Fibroblast of pulmonary artery (primary cell): ENCODE results near the gene NCCRP1.

Source experiments
- DNase-seq: peaks from one replicate; pipeline ENCODE4 v3.0.0-alpha.2; 2010; ENCODE audit warnings: low read depth
- H3K4me3 ChIP-seq: replicated peaks from 2 replicates; pipeline ENCODE4 v1.5.1; 2011; ENCODE audit warnings: low read depth, mild to moderate bottlenecking, control low read depth, low read length, moderate library complexity
- TF ChIP-seq, protein P1 (sequence below): IDR thresholded peaks from 2 replicates; pipeline ENCODE4 v1.5.1; 2011; ENCODE audit warnings: mild to moderate bottlenecking, control low read depth, low read length, inconsistent platforms; ENCODE audit errors: missing control alignments

The NCCRP1 gene

DNA sequence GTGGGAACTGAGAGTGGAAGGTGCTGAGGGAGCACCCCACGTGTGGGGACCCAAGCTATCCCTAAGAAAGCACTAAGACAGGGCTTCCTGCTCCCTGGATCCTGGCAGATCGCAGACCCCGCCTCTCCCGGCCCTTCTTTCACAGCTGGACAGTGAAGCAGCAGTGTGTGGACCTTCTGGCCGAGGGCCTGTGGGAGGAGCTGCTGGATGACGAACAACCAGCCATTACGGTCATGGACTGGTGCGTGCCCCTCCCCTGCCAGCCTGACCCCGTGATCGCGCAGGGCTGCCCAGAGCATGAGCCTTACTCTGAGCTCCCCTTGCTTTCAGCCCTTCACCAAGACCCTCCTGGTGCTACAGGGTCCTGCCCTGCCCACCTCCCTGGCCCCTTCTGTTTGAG lies 2.3 kb downstream of the NCCRP1 start:
- DNase-seq = peak; percentile 56
- TF ChIP-seq, protein P1, sequence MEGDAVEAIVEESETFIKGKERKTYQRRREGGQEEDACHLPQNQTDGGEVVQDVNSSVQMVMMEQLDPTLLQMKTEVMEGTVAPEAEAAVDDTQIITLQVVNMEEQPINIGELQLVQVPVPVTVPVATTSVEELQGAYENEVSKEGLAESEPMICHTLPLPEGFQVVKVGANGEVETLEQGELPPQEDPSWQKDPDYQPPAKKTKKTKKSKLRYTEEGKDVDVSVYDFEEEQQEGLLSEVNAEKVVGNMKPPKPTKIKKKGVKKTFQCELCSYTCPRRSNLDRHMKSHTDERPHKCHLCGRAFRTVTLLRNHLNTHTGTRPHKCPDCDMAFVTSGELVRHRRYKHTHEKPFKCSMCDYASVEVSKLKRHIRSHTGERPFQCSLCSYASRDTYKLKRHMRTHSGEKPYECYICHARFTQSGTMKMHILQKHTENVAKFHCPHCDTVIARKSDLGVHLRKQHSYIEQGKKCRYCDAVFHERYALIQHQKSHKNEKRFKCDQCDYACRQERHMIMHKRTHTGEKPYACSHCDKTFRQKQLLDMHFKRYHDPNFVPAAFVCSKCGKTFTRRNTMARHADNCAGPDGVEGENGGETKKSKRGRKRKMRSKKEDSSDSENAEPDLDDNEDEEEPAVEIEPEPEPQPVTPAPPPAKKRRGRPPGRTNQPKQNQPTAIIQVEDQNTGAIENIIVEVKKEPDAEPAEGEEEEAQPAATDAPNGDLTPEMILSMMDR = no peak
- H3K4me3 ChIP-seq = no peak overlapping the region

DNA sequence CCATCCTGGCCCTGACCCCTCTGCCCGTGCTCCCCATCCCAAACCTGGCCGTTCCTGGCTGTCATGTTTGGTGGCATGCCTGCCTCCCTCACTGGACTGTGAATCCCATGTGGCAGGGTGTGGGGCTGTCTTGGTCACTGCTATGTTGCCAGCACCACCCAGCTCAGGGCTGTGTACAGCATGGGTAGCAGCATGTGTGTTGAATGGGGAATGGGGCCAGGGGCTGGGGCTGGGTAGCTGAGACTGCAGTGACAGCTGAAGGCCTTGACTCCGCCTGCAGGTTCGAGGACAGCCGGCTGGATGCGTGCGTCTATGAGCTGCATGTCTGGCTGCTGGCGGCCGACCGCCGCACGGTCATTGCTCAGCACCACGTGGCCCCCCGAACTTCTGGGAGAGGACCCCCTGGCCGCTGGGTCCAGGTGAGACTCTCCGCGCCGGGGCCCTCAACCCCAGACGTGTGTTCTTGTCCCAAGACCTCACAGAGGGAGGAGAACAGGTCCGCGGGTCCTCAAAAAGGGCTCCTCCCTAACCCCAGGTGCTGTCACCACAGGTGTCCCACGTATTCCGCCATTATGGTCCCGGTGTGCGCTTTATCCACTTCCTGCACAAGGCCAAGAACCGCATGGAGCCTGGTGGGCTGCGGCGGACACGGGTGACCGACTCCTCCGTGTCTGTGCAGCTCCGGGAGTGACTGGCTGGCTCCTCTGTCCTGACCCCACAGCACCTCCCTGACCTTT lies 3.5 kb downstream of the NCCRP1 start:
- no peak overlapping the region for H3K4me3 ChIP-seq
- DNase-seq = no peak
- TF ChIP-seq, protein P1 = no peak

DNA sequence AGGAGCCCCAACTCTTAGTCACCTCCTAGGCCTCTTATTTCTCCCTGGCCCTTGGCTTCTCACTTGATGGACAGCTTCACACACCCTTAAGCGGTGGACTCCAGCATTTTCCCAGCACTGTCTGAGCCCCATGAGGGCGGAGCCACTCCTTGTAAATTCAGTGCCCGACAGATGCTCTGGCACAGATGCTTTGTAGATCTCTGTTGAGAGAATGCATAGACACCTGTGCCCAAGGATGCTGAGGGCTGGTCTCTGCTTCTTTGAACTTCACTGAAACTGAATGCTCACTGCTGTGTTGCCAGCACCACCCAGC lies 4.0 kb downstream of the NCCRP1 start:
- H3K4me3 ChIP-seq = no peak overlapping the region
- TF ChIP-seq, protein P1 = no peak
- no peak for DNase-seq

DNA sequence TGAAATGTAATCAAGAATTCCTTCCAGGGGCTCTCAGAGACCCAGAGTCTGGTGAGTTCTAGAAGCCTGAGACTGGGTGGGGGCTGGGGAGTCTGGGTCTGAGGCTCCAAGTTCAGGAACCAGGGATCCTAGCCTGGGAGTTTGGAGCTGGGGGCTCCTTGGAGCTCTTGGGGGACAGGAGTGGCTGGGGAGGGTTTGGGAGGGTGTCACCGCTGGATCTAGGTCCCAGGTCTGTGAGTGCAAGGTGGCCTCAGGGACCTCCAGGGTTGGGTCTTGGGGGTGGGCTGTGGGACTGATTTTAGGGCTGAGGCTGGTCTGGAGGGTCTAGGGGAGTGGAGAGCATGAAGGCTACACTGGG lies 6.2 kb downstream of the NCCRP1 start:
- DNase-seq = no peak
- H3K4me3 ChIP-seq = no peak overlapping the region
- TF ChIP-seq, protein P1 = no peak

DNA sequence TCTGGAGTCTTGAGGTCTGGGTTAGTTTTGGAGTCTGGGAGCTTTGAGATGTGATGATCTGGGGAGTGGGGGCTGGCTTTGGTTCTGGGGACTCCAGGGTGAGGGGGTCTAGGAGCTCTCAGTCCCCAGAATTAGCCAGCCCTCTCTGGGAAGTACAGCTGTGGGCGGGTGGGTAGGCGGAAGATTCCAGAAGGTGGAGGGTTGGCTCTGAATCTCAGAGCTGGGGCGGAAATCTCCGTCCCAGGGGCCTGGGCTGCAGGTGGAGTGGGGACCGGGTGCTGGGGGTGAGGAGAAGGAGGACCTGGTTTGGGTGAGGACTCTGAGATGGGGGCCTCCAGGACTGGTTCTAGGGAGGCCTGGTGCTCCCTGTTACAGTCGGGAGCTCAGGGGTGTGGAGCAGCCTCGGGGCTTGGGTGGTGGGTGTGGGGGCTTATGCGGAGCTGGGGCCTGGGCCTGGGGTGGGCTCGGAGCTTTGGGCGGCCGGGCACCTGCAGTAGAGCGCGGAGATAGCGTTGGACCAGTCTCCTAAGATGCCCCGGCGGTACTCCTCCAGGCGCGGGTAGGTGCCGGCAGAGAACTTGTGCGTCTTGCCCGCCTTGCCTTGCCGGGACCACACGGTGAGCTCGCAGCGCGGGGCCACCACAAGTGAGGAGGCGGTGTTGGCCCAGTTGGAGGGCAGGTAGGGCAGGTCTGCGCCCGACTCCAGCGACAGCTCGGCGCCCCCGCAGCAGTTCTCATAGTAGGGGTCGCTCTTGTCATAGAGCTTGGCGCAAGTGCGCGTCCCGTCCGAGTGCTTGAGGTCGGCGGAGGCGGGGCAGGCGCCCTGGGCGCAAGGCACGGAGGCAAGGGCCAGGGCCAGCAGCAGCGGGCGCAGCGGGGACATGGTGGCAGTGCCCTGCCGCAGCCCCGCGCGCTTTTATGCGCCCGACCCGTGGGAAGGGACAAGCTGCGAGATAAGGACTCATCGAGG lies 6.9 kb downstream of the NCCRP1 start, which contains the start of gene SYCN:
Gene SYCN, minus strand, starts transcription at position 892 of the 970 bp plus-strand sequence. Its CDS starts 9 bp downstream, at position 883.
- no peak within 1 kb of the TSS for H3K4me3 ChIP-seq
- no peak for DNase-seq
- TF ChIP-seq, protein P1 = no peak

DNA sequence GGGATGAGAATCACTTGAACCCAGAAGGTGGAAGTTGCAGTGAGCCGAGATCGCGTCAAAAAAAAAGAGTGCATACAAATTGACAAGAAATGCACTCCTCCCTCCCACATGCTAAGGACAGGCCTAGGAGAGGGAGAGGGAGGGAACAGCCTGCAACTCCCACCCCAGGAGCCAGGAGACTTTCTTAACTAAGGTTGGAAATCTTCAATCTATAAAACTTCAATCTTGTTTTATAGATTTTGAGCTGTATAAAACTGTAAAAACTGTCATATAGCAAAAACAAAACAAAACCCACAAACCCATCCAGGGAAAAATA lies 8.6 kb downstream of the NCCRP1 start:
- no peak overlapping the region for H3K4me3 ChIP-seq
- no peak for DNase-seq
- TF ChIP-seq, protein P1 = no peak
